ENCODE measurements around the gene KAZN.

Gene KAZN

GRCh38 chr1:15100880-15101760 lies 502.6 kb downstream of the KAZN start:
- no peak for DNase-seq

GRCh38 chr1:15101801-15102200 lies 503.3 kb downstream of the KAZN start:
- DNase-seq: no peak

DNA sequence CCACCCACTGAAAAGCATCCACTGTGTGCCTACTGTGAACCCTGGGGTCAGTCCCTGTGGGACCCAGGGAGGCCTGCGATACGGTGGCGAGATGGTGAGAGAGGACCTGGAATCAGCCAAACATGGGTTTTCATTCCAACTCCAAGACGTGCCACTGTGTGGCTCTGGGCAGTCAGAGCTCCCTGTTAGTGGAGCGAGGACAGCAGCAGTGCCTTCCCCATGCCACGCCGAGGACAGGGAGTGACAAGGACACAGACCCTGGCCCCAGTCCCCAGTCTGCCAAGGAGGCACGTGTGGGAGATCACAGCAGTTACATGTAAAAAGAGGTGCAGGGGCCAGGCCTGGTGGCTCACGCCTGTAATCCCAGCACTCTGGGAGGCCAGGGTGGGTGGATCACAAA lies 504.2 kb downstream of the KAZN start:
- DNase-seq: no peak

DNA sequence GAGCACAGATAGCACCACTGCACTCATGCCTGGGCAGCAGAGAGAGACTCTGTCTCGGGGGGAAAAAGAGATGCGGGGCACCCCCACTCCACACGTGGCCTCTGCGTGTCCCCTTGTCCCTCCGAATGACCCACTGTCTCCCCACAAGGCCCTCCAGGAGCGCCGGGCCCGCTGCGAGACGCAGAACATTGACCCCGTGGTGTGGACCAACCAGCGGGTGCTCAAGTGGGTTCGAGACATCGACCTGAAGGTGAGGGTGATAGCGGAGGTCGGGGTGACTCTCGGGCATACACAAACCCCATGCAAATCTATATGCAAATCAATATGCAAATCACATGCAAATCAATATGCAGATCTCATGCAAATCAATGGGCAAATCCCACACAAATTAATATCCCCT lies 504.7 kb downstream of the KAZN start:
- DNase-seq: no peak

DNA sequence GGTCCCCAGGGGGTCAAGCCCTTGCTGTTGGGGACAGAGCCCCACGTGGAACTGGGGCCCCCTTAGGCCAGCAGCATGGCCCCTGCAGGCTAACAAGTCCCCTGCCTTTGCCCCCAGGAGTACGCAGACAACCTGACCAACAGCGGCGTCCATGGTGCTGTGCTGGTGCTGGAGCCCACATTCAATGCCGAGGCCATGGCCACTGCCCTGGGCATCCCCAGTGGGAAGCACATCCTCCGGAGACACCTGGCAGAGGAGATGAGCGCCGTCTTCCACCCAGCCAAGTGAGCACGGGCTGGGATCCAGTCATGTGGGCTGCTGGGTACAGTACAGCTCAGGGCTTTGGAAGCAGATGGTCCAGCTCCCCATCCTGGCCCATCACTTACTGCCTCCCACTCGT lies 505.4 kb downstream of the KAZN start:
- no peak for DNase-seq

GRCh38 chr1:15104768-15105167 lies 506.3 kb downstream of the KAZN start:
- DNase-seq: no peak

DNA sequence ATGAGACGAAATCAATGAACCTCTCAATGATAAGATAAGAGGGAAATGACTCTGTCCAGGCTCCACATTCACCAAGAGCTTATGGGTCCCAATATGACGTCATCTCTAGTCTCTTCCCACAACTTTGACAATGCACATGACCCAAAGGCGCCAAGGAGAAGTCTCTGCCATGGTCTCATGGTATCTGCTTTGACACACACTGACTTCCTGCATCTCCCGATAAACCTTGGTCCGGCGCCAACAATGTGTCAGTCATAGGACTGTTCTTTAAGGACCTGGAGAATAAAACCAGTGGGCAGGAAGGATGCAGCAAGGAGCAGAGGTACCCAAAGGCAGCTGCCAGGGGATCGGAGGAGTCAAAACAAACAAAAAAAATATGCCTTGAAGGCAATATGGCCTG lies 508.1 kb downstream of the KAZN start:
- DNase-seq: peak; percentile 70 to 75 (median 74)

DNA sequence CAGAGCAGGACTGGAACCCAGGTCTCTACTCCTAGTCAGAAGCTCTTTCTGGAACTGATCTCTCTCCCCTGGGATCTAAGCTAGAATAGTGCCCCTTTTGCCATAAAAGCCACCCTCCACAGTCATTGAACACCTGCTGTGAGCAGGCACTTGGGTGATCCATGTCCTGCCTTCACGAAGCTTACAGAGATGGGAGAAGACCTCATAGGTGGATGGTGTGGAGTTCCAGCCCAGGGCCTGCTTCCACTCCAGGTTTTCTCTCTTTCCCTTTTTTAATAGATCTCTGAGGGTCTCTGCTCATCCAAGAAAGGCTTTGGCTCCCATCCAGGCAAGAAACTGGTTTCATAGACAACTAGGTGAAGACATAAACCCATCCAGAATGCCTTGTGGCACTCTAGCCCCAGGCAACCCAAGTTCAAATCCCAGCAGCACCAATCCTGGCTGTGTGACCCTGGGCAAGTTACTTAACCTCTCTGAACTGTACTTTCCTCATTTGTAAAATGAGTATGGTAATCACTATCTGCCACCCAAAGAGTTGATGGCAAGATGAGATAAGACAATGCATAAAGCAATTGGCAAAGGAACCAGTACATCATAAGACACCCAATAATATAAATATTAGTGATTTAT lies 508.7 kb downstream of the KAZN start:
- DNase-seq: no peak

- DNase-seq: no peak
Measured at GRCh38 chr1:15107911-15108310, 509.4 kb downstream of the KAZN start.

DNA sequence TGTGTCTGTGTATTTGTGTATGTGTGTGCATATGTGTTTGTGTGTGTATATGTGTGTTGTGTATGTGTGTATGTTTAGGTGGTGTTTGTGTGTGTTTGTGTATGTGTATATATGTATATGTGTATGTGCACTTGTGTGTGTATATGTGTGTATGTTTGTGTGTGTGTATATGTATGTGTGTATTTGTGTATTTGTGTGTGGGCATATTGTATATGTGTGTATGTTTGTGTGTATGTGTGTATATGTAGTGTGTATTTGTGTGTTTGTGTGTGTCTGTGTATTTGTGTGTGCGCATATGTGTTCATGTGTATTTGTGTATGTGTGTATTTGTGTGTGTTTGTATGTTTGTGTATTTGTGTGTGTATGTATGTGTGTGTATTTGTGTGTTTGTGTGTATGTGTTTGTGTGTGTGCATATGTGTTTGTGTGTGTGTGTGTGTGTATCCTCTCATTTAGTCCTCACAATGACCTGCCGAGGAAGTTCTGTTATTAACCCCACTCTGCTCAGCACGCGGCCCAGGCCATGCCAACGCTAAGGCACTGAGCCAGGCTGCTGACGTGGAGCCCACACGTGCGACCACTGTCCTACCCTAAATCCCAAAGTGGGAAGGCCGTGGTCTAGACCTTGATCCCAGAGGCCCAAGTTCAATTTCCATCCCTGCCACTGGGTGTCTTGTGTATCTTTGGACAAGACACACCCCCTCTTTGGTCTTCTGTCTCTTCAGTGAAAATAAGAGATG lies 511.8 kb downstream of the KAZN start:
- no peak for DNase-seq

GRCh38 chr1:15110867-15111230 lies 512.4 kb downstream of the KAZN start:
- no peak for DNase-seq

DNA sequence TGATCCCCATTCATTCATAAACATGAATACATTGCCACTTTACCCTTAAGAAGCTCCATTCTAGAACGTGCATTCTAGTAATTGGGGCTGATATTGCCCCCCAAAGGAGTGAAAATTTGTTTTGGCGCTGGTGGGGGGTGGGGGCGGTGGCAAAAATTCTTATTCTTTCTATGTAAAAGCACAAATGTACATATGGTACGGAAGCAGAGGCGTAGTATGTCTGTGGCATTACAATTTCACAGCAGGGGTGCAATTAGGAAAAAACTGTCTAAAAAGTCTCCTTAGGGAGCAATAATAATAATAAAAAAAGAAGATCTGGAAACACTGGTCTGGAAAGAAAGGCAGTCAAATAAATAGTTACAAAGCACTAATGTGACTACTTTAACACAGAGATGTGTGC lies 514.7 kb downstream of the KAZN start:
- no peak for DNase-seq

DNA sequence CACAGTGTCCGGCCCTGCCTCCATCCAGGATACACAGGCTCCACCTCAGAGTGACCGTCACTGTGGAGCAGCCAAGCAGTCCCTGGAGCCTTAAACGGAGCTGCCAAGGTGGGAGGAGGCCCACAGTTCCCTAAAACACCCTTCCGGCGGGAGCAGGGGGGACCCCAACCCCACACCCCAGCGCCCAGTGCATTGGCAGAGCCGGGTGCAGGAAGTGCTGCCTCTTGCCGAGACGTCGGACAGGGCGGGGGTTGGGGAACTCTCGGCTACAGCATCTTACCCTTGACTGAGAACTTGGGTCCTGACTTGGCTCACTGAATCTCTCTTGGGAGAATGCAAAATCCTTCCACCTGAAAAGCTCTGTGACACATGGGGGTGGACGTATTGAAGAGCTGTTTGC lies 516.4 kb downstream of the KAZN start:
- DNase-seq: no peak

GRCh38 chr1:15115542-15116330 lies 517.3 kb downstream of the KAZN start:
- no peak for DNase-seq

- no peak for DNase-seq
Measured at GRCh38 chr1:15116966-15117365, 518.5 kb downstream of the KAZN start.

DNA sequence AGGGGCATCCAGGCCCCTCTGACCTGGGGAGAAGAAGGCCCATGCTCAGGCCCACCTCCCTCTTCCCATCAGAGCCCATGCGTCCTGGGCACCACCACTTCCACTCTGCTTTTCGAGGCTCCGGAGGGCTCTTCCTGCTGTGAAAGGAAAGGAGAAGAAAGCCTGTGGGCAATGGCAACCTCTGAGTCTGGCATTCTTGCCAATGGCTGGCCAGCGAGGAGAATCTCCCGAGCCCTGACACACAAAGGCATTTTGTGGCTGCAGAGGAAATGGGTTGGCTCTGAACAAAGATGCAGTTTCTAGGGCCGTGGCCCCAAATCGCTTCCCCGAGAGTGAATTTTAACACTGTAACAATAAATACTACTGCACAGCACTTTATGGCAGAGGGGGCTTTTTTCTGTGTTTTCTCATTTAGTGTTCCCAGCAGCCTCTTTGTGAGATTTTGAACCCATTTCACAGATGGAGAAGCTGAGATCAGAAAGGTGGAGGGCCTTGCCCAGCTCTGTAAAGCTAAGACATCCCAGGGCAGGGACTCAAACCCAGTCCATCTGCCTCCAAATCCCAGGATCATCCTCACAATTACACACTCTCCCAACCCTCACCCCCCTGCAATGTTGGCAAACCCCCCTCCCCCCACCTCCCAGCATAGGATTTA lies 519.3 kb downstream of the KAZN start:
- no peak for DNase-seq

DNA sequence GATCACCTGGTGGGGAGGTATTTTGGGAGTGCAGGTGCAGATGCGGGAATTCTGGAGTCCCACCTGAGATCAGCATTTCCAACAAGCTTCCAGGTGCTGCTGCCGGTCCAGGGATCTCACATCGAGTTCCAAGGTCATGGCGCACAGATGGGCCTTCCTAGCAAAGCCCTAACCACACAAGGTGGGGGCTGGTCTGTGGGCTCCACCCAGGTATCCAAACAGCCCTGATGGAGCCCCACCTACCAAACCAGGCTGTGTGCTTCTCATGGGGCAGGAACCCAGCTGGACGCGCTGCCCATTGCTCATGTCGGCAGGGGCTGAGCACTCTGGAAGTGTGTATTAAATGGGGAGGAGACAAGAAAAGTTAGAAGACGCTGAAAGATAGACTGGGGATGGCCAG lies 520.1 kb downstream of the KAZN start:
- DNase-seq: no peak

DNA sequence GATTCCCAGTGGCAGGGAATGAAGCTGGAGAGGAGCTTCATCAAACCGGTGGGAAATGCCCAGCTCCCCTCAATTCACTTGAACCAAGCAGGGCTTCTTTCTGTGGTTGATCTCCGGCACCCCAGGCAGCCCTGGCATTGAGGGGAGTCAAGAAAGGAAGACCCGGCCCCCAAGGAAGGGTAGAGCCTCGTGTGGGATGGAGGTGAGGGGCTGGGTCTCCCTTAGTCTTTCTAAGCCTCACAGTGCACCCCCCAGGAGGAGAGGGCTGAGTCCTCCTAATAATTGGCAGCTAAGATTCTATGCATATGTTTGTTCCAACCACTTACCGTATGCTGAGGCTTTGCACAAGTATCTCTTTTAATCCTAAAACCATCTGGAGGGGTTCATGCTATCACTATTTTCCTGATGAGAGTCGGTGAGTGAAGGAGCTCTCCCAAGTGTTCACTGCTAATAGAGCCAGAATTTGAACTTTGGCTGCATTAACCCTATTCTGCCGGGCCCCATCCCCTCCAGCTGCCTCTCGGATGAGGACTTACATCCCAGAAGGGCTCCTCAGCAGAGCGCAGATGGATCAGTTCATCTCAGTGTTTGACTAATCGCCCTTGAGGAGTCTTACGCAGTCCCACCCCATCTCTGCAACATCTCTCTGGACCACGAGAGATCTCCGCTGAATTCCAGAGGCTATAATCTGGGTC lies 521.9 kb downstream of the KAZN start:
- DNase-seq: no peak

- no peak for DNase-seq
Measured at GRCh38 chr1:15122331-15122730, 523.8 kb downstream of the KAZN start.

- DNase-seq: no peak
Measured at GRCh38 chr1:15123270-15123669, 524.8 kb downstream of the KAZN start.

DNA sequence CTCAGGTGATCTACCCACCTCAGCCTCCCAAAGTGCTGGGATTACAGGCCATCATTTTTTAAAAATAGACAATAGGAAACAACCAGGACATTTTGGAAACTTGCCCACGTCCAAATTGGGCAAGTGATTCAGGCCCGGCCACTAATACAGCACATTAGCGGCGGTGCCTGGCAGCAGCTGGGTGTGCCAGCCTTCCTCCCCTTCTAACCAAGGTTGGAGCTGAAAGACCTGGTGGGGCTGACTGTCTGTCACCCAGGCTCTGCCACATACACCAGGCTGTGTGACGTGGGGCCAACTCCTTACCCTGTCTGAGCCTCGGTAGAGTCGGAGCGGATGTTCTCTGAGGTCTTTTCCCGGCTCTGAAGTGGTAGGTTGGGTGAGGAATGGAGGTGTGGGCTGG lies 525.4 kb downstream of the KAZN start:
- DNase-seq: no peak
